GM18498 (cell line): ENCODE data around the gene ROPN1B.

ENCODE experiments used
- ATAC-seq: cut with Tn5 transposase; IDR thresholded peaks from one replicate; pipeline ENCODE4 v1.9.1; 2021; ENCODE audit warnings: mild to moderate bottlenecking, moderate library complexity; ENCODE audit not compliant: unreplicated experiment

ROPN1B gene

GRCh38 chr3:126003447-126004190 lies 34.6 kb downstream of the ROPN1B start:
- no peak for ATAC-seq

- ATAC-seq: no peak
Measured at GRCh38 chr3:126004217-126004616, 35.2 kb downstream of the ROPN1B start.

- ATAC-seq: no peak
Measured at GRCh38 chr3:126004692-126005091, 35.7 kb downstream of the ROPN1B start.

GRCh38 chr3:126005951-126006350 lies 37.0 kb downstream of the ROPN1B start:
- ATAC-seq: no peak

DNA sequence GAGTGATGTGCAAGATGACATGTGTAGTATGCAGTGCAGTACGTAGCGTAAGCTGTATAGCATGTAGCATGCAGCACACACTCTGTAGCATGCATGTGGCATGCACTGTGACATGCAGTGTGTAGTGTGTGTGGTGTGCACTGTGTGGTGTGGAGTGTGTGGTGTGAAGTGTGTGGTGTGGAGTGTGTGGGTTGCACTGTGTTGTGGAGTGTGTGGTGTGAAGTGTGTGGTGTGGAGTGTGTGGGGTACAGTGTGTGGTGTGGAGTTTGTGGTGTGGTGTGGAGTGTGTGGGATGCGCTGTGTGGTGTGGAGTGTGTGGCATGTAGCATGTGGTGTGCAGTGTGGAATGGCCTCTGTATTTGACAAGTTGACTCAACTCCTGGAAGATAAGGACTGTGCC lies 39.2 kb downstream of the ROPN1B start:
- no peak for ATAC-seq

GRCh38 chr3:126009181-126009580 lies 40.2 kb downstream of the ROPN1B start:
- no peak for ATAC-seq

GRCh38 chr3:126013751-126014156 lies 44.8 kb downstream of the ROPN1B start:
- ATAC-seq: no peak

DNA sequence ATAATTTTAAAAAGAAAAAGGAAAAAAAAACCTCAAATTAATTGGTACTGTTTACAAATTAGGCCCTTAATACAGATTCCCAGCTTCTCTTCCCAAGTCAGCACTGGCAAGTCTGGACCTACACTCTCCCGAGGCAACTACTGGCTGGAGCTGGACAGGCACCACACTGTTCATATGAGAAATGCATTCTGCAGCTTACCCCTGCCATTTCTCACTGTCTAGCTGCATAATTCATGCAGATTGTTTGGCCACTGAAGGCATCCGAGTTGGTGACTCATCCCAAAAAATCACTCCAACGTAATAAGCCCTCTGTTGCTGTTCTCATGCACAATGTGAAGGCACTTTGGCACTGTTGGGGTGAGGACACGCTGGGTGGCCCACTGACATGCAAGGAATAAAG lies 45.3 kb downstream of the ROPN1B start:
- no peak for ATAC-seq

DNA sequence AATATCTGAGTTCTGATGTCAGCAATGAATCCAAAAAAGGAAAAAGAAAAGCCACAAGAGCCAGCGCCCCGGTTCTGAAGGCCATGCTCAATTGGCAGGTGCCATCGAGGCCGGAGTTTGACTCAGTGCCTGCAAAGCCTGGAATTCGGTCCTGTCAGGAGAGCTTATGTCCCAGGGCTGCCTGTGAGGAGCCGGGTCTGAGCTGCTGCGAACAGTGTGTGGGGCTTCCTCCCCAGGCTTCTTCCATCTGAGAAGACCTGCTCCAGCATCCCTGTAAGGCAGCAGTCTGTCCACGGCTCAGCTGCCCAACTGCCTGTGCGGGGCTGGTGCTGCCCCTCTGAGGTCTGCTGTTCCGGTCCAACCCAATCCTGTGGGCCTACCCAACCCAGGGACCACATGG lies 46.1 kb downstream of the ROPN1B start:
- no peak for ATAC-seq

DNA sequence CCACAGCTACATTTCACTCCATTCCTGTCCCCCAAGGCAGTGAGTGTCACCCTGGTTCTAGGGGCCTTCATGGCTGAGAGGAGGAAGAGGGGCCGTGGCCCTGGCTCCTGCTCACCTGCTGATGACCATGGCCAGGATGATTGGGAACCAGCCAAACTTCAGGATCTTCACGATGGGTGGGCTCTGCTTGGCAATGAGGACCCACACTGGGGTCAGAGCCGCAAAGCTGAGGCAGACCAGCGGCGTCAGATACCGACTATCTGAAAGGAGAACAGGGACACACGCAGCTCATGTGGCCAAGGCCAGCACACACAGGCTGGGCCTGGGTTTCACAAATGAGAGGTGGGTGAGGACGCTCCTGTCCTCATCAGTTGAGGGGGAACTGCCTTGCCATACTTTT lies 47.6 kb downstream of the ROPN1B start:
- no peak for ATAC-seq

- ATAC-seq: no peak
Measured at GRCh38 chr3:126017362-126017761, 48.4 kb downstream of the ROPN1B start.

- no peak for ATAC-seq
Measured at GRCh38 chr3:126018545-126018944, 49.6 kb downstream of the ROPN1B start.

GRCh38 chr3:126018995-126019394 lies 50.0 kb downstream of the ROPN1B start:
- ATAC-seq: no peak

- no peak for ATAC-seq
Measured at GRCh38 chr3:126019683-126020082, 50.7 kb downstream of the ROPN1B start.

GRCh38 chr3:126021224-126021623 lies 52.2 kb downstream of the ROPN1B start:
- no peak for ATAC-seq

DNA sequence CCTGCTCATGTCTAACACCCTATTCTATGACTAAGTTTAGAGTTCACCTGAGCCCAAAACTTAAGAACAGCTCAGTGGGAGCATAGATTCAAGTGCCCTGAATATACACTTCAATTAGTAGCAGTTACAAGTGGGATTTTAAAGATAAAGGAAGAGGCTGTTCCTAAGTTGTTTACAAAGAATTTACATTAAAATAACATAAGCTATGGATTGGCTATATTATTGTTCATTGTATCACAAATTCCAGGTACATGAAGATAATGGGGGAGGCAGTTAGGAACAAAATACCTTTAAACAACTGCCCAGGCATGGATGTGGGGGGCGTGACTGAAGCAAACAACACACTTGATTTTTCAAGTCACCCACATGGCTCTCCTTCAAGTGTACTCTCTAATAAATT lies 52.7 kb downstream of the ROPN1B start:
- no peak for ATAC-seq

DNA sequence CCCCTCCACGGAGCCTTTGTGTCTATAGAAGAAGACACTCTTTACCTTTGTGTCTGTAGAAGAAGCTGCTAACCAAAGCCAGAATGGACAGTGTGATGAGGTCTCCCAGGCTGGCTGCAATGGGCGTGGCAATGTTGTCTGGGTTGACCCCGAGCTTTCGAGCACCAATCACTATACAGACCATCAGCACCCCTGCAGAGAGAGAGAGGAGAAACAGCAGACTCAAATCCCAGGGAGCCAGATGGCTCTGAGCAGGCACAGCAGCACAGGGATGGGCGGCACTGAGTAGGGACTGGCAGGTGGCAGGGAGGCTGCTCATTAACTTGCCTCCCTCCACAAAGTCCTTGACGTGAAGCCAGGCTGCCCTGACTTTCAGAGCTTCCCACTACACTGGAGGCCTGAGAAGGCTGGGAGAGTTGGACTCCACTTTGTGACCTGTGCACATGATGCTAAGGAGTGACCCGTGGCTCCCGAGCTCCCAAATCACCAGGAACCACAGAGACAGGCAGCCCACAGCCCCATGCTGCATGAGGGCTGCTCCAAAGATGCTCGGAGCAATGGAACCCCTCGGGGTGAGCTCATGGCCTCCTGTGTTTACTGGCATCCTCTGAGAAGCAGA lies 53.9 kb downstream of the ROPN1B start:
- no peak for ATAC-seq

GRCh38 chr3:126023390-126023789 lies 54.4 kb downstream of the ROPN1B start:
- ATAC-seq: no peak

- no peak for ATAC-seq
Measured at GRCh38 chr3:126024049-126024854, 55.3 kb downstream of the ROPN1B start.

DNA sequence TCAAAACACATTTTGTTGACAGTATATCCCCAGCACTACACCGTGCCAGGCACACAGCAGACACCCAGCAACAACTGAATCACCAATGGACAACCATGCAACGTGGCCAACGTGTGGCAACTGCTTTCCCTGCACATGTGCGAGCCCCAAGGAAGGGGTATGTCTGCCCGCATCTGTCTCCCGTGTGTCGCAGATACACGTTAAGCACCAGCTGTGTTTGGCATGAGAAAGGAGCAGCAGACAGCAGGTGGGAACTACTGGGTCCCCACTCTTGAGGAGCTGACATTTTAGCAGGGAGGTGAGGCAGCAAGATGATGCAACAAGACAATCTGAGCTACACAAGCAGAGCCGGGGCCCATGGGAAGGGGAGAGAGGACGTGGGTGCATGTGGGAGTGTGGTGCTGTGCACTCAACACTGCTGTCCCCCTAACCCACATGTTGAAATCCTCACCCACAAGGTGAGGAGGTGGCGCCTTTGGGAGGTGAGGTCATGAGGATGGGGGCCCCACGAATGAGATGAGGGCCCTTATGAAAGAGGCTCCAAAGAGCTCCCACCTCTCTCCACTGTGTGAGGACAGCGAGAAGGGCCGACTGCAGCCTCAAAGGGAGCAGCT lies 56.2 kb downstream of the ROPN1B start:
- ATAC-seq: no peak

DNA sequence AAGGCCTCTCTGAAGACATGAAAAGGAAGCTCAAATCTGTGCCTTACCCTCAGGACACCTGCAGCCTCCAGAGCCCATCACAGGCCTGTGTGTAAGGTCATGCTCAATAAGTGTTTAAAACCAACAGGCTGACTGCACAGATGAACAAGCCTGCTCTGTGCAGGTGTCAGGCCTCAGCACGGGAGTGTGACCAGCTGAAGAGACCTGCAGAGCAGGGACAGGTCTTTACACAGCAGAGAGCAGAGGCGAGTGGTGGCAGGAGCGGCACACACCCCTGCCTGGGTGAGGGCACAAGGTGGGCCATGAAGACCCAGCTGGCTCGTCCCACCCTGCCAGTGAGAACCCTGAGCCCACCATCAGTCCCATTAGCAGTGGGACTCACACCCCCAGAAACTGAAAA lies 56.9 kb downstream of the ROPN1B start:
- no peak for ATAC-seq
